ENCODE results near the gene CCDC102B. TPM values are rescaled to one million over a fixed set of nuclear protein-coding genes. Genes with fewer than 3 reads are reported as not detected.

Gene CCDC102B
- total and polyA plus RNA-seq, 2 of the 8 experiments (the other 6 are each of a cell fraction or from before 2014, with no cell fraction given): 0.80 to 1.1 TPM

GRCh38 chr18:68826121-68826520 is 28.2 kb downstream of the CCDC102B start (continued):
- TF ChIP-seq CHD7 (IDR thresholded peaks at IDR 0.05; ENCODE audit: insufficient replicate concordance, low read length) (no peak), ZNF274 (IDR thresholded peaks at IDR 0.05; ENCODE audit: borderline replicate concordance, extremely low read depth, low read length) (no peak), TCF12 (IDR thresholded peaks at IDR 0.05; ENCODE audit: low read depth, low read length) (no peak), EGR1 (IDR thresholded peaks at IDR 0.05; ENCODE audit: borderline replicate concordance, low read depth, low read length) (no peak), FOSL1 (IDR thresholded peaks at IDR 0.05; ENCODE audit: insufficient read depth, low read depth, low read length) (no peak), ASH2L (IDR thresholded peaks at IDR 0.05; ENCODE audit: low read length) (no peak), SIN3A (conservative IDR thresholded peaks at IDR 0.05 in 1 of 2, IDR thresholded peaks at IDR 0.05 in 1 of 2; ENCODE audit: low read depth in 1 of 2, low read length in 2 of 2) (no peak), SRF (IDR thresholded peaks at IDR 0.05; ENCODE audit: low read depth, low read length) (no peak), SP2 (IDR thresholded peaks at IDR 0.05; ENCODE audit: low read length) (no peak), POLR2AphosphoS5 (IDR thresholded peaks at IDR 0.05; ENCODE audit: low read depth, low read length) (no peak)
